Measurements from ENCODE around the gene BDKRB2.

GRCh38 chr14:96206461-96206860 is 1.8 kb downstream of the BDKRB2 start:
- TF ChIP-seq POLR2A (IDR thresholded peaks at IDR 0.05; ENCODE audit: low read length) (no peak), GATA1 (IDR thresholded peaks at IDR 0.05; ENCODE audit: low read depth, low read length) (no peak)
